ENCODE measurements around the gene CD28. TPM values are rescaled to one million over a fixed set of nuclear protein-coding genes. Genes with fewer than 3 reads are reported as not detected.

CD28 gene
- total RNA-seq, 1 donor from 2014 or later = not detected

- DNase-seq (ENCODE audit: low spot score in 2 of 2, unreplicated experiment in 2 of 2) = no peak
- Mint-ChIP-seq H3K9me3 (no peaks in the 10 kb centered on the region), H3K4me1 (peaks cover 5% of the 10 kb centered on the region), H3K27ac (no peak overlapping the region), H3K4me3 (no peak overlapping the region), H3K27me3 (ENCODE audit: low read depth) (no peaks in the 10 kb centered on the region), H3K36me3 (no peaks in the 10 kb centered on the region)
- no peak for TF ChIP-seq CTCF (IDR thresholded peaks at IDR 0.05; ENCODE audit: unreplicated experiment)
Measured at GRCh38 chr2:203681978-203682377, 24.5 kb upstream of the CD28 start.

GRCh38 chr2:203682688-203683130 is 23.7 kb upstream of the CD28 start:
- Mint-ChIP-seq H3K4me1 (peaks cover 5% of the 10 kb centered on the region), H3K27me3 (ENCODE audit: low read depth) (no peaks in the 10 kb centered on the region), H3K9me3 (no peaks in the 10 kb centered on the region), H3K36me3 (no peaks in the 10 kb centered on the region), H3K27ac (no peak overlapping the region), H3K4me3 (no peak overlapping the region)
- TF ChIP-seq CTCF (IDR thresholded peaks at IDR 0.05; ENCODE audit: unreplicated experiment) = no peak
- no peak for DNase-seq (ENCODE audit: low spot score in 2 of 2, unreplicated experiment in 2 of 2)

- H3K4me3 Mint-ChIP-seq = no peak overlapping the region
- no peaks in the 10 kb centered on the region for H3K36me3 Mint-ChIP-seq
- H3K4me1 Mint-ChIP-seq = peaks cover 5% of the 10 kb centered on the region
- no peak for DNase-seq (ENCODE audit: low spot score in 2 of 2, unreplicated experiment in 2 of 2)
- no peak overlapping the region for H3K27ac Mint-ChIP-seq
- H3K9me3 Mint-ChIP-seq = no peaks in the 10 kb centered on the region
- H3K27me3 Mint-ChIP-seq (ENCODE audit: low read depth) = no peaks in the 10 kb centered on the region
- TF ChIP-seq CTCF (IDR thresholded peaks at IDR 0.05; ENCODE audit: unreplicated experiment) = no peak
Measured at GRCh38 chr2:203683421-203683820, 23.0 kb upstream of the CD28 start.

GRCh38 chr2:203683932-203684556 is 22.4 kb upstream of the CD28 start:
- no peak overlapping the region for H3K4me3 Mint-ChIP-seq
- peaks cover 5% of the 10 kb centered on the region for H3K4me1 Mint-ChIP-seq
- no peak for TF ChIP-seq CTCF (IDR thresholded peaks at IDR 0.05; ENCODE audit: unreplicated experiment)
- no peak overlapping the region for H3K27ac Mint-ChIP-seq
- DNase-seq (ENCODE audit: low spot score in 2 of 2, unreplicated experiment in 2 of 2) = no peak
- no peaks in the 10 kb centered on the region for H3K27me3 Mint-ChIP-seq (ENCODE audit: low read depth)
- no peaks in the 10 kb centered on the region for H3K36me3 Mint-ChIP-seq
- H3K9me3 Mint-ChIP-seq = no peaks in the 10 kb centered on the region

GRCh38 chr2:203685081-203685621 is 21.3 kb upstream of the CD28 start:
- no peaks in the 10 kb centered on the region for H3K27me3 Mint-ChIP-seq (ENCODE audit: low read depth)
- no peak for DNase-seq (ENCODE audit: low spot score in 2 of 2, unreplicated experiment in 2 of 2)
- no peaks in the 10 kb centered on the region for H3K36me3 Mint-ChIP-seq
- no peak for TF ChIP-seq CTCF (IDR thresholded peaks at IDR 0.05; ENCODE audit: unreplicated experiment)
- no peak overlapping the region for H3K4me3 Mint-ChIP-seq
- peaks cover 8% of the 10 kb centered on the region for H3K4me1 Mint-ChIP-seq
- no peaks in the 10 kb centered on the region for H3K9me3 Mint-ChIP-seq
- no peak overlapping the region for H3K27ac Mint-ChIP-seq
